HCT116 (cell line): ENCODE data around the gene CLDN5.

Experiments used
- ATF3 ChIP-seq: IDR thresholded peaks from 2 replicates; pipeline ENCODE4 v1.6.1; 2012
- CTCF ChIP-seq, 3 experiments: fragments of 200-600 bp in 1 of 3; sonication (generic) in 1 of 3; IDR thresholded peaks in 2 of 3; conservative IDR thresholded peaks in 1 of 3; 2 replicates each; pipeline ENCODE4 v1.5.1; 2012 to 2017; ENCODE audit warnings: low read depth in 2 of 3, low read length in 2 of 3, antibody characterized with exemption in 1 of 3, borderline replicate concordance in 1 of 3, control low read depth in 1 of 3, mild to moderate bottlenecking in 1 of 3, mixed read lengths in 1 of 3, mixed run types in 1 of 3, moderate library complexity in 1 of 3; ENCODE audit not compliant: insufficient read depth in 1 of 3
- EZH2 ChIP-seq: fragments of 200-600 bp; sonication (generic); IDR thresholded peaks from 2 replicates; pipeline ENCODE4 v1.6.1; 2017; ENCODE audit warnings: antibody characterized with exemption, mixed run types
- EZH2phosphoT487 ChIP-seq: fragments of 200-600 bp; IDR thresholded peaks from 2 replicates; pipeline ENCODE4 v1.6.1; 2018; ENCODE audit warnings: antibody characterized with exemption, borderline replicate concordance
- FOSL1 ChIP-seq: IDR thresholded peaks from 2 replicates; pipeline ENCODE4 v1.6.1; 2012; ENCODE audit warnings: low read depth
- MAX ChIP-seq: IDR thresholded peaks from 2 replicates; pipeline ENCODE4 v1.6.1; 2012
- POLR2A ChIP-seq: IDR thresholded peaks from 2 replicates; pipeline ENCODE4 v1.7.0; 2011; ENCODE audit warnings: borderline replicate concordance; ENCODE audit not compliant: insufficient read depth, insufficient read length; ENCODE audit errors: extremely low read depth
- POLR2AphosphoS5 ChIP-seq: IDR thresholded peaks from 2 replicates; pipeline ENCODE4 v1.6.1; 2011; ENCODE audit warnings: mild to moderate bottlenecking, low read depth, low read length, moderate library complexity
- REST ChIP-seq: IDR thresholded peaks from 2 replicates; pipeline ENCODE4 v1.6.1; 2012; ENCODE audit warnings: low read depth
- SP1 ChIP-seq: IDR thresholded peaks from 2 replicates; pipeline ENCODE4 v1.6.1; 2012; ENCODE audit warnings: low read depth
- TCF7L2 ChIP-seq: IDR thresholded peaks from 2 replicates; pipeline ENCODE4 v1.7.0; 2011; ENCODE audit warnings: borderline replicate concordance, inconsistent platforms; ENCODE audit not compliant: insufficient read depth, insufficient read length; ENCODE audit errors: extremely low read depth
- YY1 ChIP-seq: IDR thresholded peaks from 2 replicates; pipeline ENCODE4 v1.6.1; 2011; ENCODE audit warnings: low read length, low read depth, moderate library complexity, mild to moderate bottlenecking; ENCODE audit not compliant: insufficient replicate concordance; ENCODE audit errors: extremely low read depth
- ZNF274 ChIP-seq: fragments of 200-500 bp; sonication (Bioruptor generic); IDR thresholded peaks from 2 replicates; pipeline ENCODE4 v1.6.1; 2014; ENCODE audit warnings: mild to moderate bottlenecking, low read depth, low read length, inconsistent platforms

GRCh38 chr22:19519041-19519926, 4.9 kb downstream of the CLDN5 start:
- TF ChIP-seq CTCF (IDR thresholded peaks at IDR 0.05 in 2 of 3, conservative IDR thresholded peaks at IDR 0.05 in 1 of 3; ENCODE audit: borderline replicate concordance in 1 of 3, insufficient read depth in 1 of 3, low read depth in 2 of 3, low read length in 2 of 3): no peak
- no peak for TF ChIP-seq POLR2A
- no peak for TF ChIP-seq TCF7L2
- TF ChIP-seq ZNF274: no peak
- TF ChIP-seq ATF3: no peak
- TF ChIP-seq MAX: no peak
- no peak for TF ChIP-seq FOSL1
- TF ChIP-seq POLR2AphosphoS5: no peak
- TF ChIP-seq SP1: no peak
- no peak for TF ChIP-seq REST
- TF ChIP-seq YY1: no peak
- TF ChIP-seq EZH2phosphoT487: no peak
- TF ChIP-seq EZH2: no peak
